Measurements from ENCODE around the gene ZFP1. TPM values are rescaled to one million over a fixed set of nuclear protein-coding genes. Genes with fewer than 3 reads are reported as not detected.

Gene ZFP1
- total RNA-seq, 6 donors from 2014 or later, result 4.2 to 10.8 (median 7.0) TPM

DNA sequence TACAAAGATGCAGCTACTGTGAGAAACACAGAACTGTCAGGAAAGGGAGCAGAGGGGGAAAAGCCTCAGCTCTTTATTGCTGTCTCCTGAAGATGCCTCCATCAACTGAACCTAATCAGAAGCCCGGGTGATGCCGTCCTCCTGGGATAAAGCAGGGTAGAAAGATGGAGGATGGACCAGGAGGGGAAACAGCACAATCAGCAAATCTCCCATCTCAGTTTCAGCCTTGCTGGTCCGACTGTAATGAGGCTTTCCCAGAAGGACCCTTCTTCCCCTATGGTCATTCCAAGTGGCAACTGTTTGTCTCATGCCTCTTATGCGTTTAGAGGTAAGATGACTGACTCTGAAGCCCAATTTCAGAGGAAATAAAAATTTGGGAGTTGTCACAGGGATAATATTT is 24.3 kb downstream of the ZFP1 start:
- H3K36me3 ChIP-seq, result peaks cover 15 to 33% (median 29%) of the 10 kb centered on the region in 4 donors
- peaks cover 31 to 78% (median 69%) of the 10 kb centered on the region in 4 donors for H3K9me3 ChIP-seq
- H3K27me3 ChIP-seq, result no peaks in the 10 kb centered on the region
- no peaks in the 10 kb centered on the region for H3K4me1 ChIP-seq
- no peak overlapping the region for H3K27ac ChIP-seq
- no peak for DNase-seq
- TF ChIP-seq EP300 (IDR thresholded peaks at IDR 0.05) (no peak), POLR2AphosphoS5 (IDR thresholded peaks at IDR 0.05) (no peak), POLR2A (IDR thresholded peaks at IDR 0.05) (no peak)
- TF ChIP-seq, protein P1, sequence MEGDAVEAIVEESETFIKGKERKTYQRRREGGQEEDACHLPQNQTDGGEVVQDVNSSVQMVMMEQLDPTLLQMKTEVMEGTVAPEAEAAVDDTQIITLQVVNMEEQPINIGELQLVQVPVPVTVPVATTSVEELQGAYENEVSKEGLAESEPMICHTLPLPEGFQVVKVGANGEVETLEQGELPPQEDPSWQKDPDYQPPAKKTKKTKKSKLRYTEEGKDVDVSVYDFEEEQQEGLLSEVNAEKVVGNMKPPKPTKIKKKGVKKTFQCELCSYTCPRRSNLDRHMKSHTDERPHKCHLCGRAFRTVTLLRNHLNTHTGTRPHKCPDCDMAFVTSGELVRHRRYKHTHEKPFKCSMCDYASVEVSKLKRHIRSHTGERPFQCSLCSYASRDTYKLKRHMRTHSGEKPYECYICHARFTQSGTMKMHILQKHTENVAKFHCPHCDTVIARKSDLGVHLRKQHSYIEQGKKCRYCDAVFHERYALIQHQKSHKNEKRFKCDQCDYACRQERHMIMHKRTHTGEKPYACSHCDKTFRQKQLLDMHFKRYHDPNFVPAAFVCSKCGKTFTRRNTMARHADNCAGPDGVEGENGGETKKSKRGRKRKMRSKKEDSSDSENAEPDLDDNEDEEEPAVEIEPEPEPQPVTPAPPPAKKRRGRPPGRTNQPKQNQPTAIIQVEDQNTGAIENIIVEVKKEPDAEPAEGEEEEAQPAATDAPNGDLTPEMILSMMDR (IDR thresholded peaks at IDR 0.05), result no peak
- WGBS, 2 donors, result 94 to 98% methylated on average over 4 of the region's 4 CpGs
- no peak for ATAC-seq (ENCODE audit: low FRiP score in 2 of 2)
- no peak overlapping the region for H3K4me3 ChIP-seq

DNA sequence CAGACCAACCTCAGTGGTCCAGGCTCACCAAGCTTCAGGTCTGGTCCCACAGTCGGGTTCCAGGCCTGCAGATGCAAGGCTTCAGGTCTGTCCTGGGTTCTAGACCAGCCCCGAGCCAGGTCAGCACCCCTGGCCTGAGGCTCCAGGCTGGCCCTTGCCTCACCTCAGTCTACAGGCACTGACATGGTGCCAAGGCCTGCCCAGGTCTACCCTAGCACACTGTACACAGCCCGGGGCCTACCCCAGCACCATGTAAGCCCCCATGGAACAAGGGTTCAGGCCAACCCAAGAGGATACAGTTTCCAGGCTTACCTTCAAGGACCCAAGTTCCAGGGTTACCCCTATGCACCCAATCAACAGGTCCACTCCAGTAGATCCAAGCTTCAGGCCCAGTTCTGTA is 26.8 kb downstream of the ZFP1 start:
- no peaks in the 10 kb centered on the region for H3K4me1 ChIP-seq
- H3K4me3 ChIP-seq, result no peak overlapping the region
- TF ChIP-seq, protein P1 (IDR thresholded peaks at IDR 0.05), result no peak
- TF ChIP-seq POLR2A (IDR thresholded peaks at IDR 0.05) (no peak), POLR2AphosphoS5 (IDR thresholded peaks at IDR 0.05) (no peak), EP300 (IDR thresholded peaks at IDR 0.05) (no peak)
- ATAC-seq (ENCODE audit: low FRiP score in 2 of 2) (no peak), DNase-seq (no peak)
- H3K36me3 ChIP-seq, result peaks cover 0 to 8% (median 5%) of the 10 kb centered on the region in 4 donors
- no peak overlapping the region for H3K27ac ChIP-seq
- 95% methylated on average over 3 of the region's 3 CpGs; no CpG with 5 or more reads in 1 of the 2 donors for WGBS, 2 donors
- peaks cover 23 to 56% (median 44%) of the 10 kb centered on the region in 4 donors for H3K9me3 ChIP-seq
- no peaks in the 10 kb centered on the region for H3K27me3 ChIP-seq

GRCh38 chr16:75176926-75177325 is 28.6 kb downstream of the ZFP1 start:
- Histone ChIP-seq H3K36me3 (no peaks in the 10 kb centered on the region), H3K4me1 (no peaks in the 10 kb centered on the region), H3K4me3 (no peak overlapping the region), H3K9me3 (peaks cover 13 to 38% (median 28%) of the 10 kb centered on the region in 4 donors), H3K27me3 (no peaks in the 10 kb centered on the region), H3K27ac (no peak overlapping the region)
- TF ChIP-seq POLR2A (IDR thresholded peaks at IDR 0.05), result no peak
- TF ChIP-seq, protein P1 (IDR thresholded peaks at IDR 0.05), result no peak
- TF ChIP-seq POLR2AphosphoS5 (IDR thresholded peaks at IDR 0.05), result no peak
- TF ChIP-seq EP300 (IDR thresholded peaks at IDR 0.05), result no peak
- DNase-seq (no peak), ATAC-seq (ENCODE audit: low FRiP score in 2 of 2) (no peak)
- WGBS, 2 donors, result 95 to 96% methylated on average over 2 of the region's 2 CpGs

DNA sequence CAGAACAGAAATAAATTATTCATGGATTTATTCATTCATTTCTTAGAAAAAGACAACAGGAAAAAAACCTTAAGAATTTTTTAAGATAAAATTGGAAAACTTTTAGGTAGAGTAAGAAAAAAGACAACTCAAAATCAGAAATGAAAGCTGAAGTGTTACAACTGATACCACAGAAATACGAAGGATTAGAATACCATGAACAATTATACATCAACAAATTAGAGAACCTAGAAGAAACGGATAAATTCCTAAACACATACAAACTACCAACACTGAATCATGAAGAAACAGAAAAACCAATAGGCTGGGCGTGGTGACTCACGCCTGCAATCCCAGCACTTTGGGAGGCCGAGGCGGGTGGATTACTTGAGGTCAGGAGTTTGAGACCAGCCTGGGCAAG is 30.9 kb downstream of the ZFP1 start:
- peaks cover 4 to 32% (median 16%) of the 10 kb centered on the region in 4 donors for H3K9me3 ChIP-seq
- H3K36me3 ChIP-seq, result no peaks in the 10 kb centered on the region
- 92 to 96% methylated on average over 6 of the region's 6 CpGs for WGBS, 2 donors
- ATAC-seq (ENCODE audit: low FRiP score in 2 of 2), result no peak
- no peak overlapping the region for H3K4me3 ChIP-seq
- no peaks in the 10 kb centered on the region for H3K27me3 ChIP-seq
- H3K4me1 ChIP-seq, result no peaks in the 10 kb centered on the region
- no peak overlapping the region for H3K27ac ChIP-seq
- no peak for DNase-seq
- no peak for TF ChIP-seq POLR2AphosphoS5 (IDR thresholded peaks at IDR 0.05)

- Histone ChIP-seq H3K9me3 (peaks cover 4 to 11% (median 7%) of the 10 kb centered on the region in 4 donors), H3K36me3 (no peaks in the 10 kb centered on the region), H3K4me3 (no peak overlapping the region), H3K27ac (no peak overlapping the region), H3K4me1 (no peaks in the 10 kb centered on the region), H3K27me3 (no peaks in the 10 kb centered on the region)
- ATAC-seq (ENCODE audit: low FRiP score in 2 of 2), result no peak
- TF ChIP-seq, protein P1 (IDR thresholded peaks at IDR 0.05), result no peak
- TF ChIP-seq POLR2AphosphoS5 (IDR thresholded peaks at IDR 0.05), result no peak
- no peak for TF ChIP-seq EP300 (IDR thresholded peaks at IDR 0.05)
- 21 to 25% methylated on average over 3 of the region's 3 CpGs for WGBS, 2 donors
- DNase-seq, result no peak
Observed at GRCh38 chr16:75181630-75182029, 33.3 kb downstream of the ZFP1 start.

Data from upper lobe of left lung (tissue), 6 donors.